NCI-H1048 (cell line): ENCODE results near the gene FAXDC2.

Source experiments
- DNase-seq: peaks from one replicate; lab custom pipeline; 2025; lab: John Stamatoyannopoulos, UW

Gene FAXDC2

DNA sequence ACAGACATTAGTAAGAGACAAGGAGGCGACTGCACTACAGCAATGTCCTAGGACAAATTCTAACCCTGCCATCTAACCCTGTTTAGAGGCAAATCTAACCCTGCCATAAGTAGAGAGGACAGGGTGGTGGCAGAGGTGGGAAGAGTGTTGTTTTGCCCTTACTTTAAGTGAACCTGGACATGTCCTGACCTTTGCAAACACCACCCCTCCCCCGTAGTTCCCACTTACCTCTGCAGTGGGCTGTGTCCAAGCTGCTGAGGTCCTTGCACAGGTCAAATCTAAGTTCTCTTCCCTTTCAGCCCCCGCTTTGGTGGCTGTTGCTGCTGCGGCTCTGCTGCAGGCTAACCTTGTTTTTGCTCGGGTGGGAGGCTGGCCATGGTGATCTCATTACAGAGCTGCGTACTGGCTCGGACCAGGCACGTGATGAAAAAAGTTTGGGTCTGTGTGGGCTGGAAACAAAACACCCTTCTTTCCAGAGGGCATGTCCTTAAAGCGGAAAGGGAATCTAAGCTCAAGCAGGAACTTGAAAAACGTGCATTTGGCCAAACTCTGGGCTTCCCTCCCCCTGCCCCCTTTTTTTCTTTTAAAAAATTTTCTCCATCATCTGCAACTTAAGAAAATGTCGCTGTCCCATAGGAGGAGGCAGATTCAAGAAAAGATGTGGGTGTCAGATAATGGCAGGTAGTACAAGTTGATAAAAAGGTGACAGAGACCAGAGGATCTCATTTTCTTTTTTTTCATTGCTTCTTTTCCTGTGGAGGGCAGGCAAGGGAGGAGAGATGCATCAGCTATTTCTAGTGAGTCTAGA, at the start of gene FAXDC2:
Gene FAXDC2, minus strand, starts transcription at position 349 of the 808 bp plus-strand sequence. CDS start 12,425 bp downstream, outside the sequence.
- DNase-seq: no peak

GRCh38 chr5:154900066-154900465, 49.7 kb upstream of the FAXDC2 start:
- no peak for DNase-seq

DNA sequence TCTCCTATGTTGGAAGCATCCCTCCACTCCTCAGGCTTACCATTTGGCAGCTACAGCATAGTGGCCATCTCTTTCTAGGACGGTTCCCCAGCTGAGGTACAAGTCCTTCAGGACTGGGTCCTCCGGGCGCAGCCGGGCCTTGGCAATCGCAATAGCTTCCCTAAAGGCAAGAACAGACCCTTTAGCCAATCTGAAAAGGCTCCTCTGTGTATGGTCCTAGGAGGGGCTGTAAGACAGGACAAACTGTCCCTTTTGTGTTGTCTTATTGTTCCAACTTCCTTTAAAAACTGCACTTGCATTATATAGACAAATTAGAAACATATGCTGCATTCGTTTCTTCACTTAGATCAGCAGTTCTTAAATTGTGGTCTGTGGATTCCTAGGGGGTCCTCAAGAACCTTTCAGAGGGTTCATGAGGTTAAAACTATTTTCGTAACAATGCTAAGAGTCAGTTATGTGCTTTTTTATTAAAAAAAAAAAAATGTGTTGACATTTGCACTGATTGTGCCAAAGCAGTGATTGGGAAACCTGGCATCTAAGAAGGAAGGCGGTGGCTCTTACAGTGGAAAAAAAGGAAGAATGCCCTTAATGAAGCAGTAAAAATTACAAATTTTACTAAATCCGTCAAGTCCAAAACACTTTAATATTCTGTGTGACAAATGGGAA, 48.9 kb upstream of the FAXDC2 start:
- no peak for DNase-seq

DNA sequence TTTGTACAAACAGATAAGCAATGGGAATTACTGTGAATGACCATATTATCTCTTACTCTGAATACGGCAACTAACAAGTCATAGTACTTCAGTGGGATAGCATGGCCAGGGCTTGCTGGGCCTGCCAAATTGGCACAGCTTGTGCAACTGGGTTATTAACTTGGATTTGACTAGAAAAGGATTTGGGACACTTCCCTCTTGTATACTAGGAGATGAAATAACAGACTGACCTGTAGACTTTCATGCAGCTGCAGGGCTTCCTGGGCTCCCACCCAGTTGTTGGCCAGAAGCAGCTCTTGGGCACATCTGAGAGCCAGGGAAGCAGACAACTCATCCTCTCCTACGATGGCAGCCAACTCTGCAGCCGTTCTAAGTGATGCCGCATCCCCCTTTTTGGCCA, 47.8 kb upstream of the FAXDC2 start:
- DNase-seq: no peak

DNA sequence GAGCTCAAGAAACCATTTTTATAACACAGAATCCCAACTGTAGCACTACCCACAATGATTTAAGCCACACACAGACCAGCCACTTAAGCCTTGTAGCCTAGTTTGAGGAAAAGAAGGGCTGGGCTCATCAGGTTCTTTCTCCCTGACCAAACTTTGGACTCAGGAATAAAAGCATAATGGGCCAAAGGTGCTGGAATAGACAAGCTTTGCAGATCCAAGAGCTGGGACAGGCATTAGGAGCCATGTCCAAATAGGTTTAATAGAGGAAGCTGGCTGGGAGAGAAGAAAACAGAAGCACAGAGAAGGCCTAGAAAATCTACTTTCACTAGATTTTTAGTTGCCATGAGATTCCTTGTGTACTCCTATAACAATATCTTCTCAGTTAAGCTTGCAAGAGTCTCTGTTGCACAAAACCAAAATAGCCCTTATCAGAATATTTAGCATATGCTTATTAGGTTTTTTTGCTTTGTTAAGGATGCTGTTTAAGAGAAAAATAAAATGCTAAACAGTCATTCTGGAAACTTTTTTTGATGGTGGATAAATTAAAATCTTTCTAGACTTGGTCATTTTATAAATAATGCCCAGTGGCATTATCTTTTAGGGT, 46.3 kb upstream of the FAXDC2 start:
- no peak for DNase-seq

DNA sequence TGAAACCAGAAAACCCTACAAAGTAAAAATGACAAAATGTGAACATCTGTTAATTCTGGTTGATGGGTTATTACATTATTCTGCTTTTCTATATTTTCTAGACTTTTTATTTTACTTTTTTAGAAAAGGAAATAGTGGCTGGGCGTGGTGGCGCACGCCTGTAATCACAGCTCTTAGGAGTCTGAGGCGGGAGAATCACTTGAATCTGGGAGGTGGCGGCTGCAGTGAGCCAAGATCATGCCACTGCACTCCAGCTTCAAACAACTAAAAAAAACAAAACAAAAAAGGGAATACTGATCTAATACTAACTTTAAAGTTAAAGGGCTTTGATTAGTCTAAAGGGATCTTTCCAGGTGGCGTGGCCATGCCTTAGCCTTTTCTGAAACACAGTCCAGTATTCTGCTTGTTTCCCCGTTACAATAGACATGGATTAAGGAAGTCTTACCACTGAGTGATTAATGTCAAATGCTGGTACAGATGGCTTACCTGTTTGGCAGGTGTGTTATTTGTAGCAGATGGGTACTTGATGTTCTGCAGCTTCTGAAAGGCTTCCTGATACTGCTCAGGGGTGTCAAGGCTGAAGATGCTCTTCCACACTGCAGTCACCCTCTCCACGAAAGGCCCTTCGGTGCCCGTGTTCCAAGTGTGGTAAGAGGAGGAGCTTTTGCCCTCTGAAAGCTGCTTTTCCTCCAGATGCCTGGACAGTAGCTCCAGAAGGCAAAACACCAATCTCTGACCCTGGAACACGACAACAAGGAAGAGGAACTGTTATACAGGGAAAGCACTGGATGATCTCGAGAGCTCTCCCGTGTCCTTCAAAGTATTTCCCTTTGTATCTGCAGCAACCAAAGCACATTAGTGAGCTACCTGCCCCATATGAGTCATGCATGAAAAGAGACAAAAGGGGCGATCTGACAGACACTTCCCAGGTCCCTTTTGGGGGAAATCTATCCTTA, 45.5 kb upstream of the FAXDC2 start:
- no peak for DNase-seq

DNA sequence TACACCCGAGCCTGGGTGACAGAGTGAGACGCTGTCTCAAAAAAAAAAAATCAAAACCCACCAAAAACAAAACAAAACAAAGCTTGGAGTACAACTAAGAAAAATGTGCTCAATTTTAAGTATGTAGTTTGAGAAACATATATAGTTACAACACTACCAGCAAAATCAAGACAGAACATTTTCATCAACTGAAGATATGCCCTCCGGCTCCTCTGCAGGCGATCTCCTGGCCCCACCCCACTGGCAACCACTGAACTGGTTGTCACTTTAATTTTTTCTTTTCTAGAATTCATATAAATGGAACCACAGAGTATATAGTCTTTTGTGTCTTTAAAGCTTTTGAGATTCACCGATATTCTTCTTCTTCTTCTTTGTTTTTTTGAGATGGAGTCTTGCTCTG, 43.0 kb upstream of the FAXDC2 start:
- no peak for DNase-seq

GRCh38 chr5:154892369-154892771, 42.0 kb upstream of the FAXDC2 start:
- DNase-seq: no peak

- no peak for DNase-seq
Measured at GRCh38 chr5:154885439-154885838, 35.0 kb upstream of the FAXDC2 start.

DNA sequence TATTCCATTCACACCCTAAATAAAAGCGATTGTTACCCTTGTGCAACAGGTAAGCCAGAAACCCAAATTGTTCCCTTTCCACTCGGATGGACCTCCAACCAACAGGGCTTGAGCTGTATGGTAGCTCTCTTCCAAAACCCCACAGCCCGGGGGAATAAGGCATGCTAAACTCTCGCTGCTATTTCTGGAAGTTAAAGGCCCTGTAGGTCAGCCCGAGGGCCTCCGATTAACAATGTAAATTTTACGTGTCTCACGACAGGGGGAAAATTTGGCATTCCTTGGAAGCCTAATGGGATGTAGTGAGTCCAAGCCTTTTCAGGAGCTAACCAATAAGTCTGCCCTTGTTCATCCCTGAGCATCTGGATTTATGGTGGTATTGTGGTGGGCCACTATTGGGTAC, 34.0 kb upstream of the FAXDC2 start:
- DNase-seq: no peak

- no peak for DNase-seq
Measured at GRCh38 chr5:154881986-154882385, 31.6 kb upstream of the FAXDC2 start.

DNA sequence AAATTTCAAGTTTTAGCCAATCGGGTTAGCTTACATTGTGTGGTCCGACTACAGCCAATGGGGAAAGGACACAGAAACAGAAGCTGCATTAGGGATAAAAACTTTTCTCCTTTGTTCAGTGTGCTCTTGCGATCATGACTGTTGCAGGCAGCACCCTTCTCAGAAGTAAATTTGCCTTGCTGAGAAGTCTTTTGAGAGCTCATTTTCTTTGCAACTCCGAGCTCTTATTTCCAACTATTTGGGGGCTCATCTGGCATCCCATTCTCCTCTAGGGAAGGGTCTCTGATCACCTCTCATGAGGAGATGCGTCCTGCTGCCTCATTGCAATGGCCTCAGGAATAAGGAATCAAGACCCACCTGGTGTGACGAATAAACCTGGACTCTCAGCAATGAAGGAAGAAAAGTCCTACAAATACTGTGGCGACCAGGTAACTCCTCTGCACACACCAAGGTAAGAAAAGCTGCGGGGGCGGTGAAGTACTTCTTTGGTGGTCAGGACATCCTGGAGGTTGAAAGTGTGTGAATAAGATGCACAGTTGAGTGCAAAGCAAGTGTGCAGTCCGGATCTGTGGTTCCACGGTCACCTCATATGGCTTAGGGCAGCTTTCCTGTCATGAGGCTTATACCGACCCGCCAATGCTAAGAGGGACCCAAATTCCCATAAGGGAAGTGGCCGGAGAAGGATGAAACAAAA, 28.4 kb upstream of the FAXDC2 start:
- DNase-seq: no peak

- no peak for DNase-seq
Measured at GRCh38 chr5:154873791-154874331, 23.5 kb upstream of the FAXDC2 start.

DNA sequence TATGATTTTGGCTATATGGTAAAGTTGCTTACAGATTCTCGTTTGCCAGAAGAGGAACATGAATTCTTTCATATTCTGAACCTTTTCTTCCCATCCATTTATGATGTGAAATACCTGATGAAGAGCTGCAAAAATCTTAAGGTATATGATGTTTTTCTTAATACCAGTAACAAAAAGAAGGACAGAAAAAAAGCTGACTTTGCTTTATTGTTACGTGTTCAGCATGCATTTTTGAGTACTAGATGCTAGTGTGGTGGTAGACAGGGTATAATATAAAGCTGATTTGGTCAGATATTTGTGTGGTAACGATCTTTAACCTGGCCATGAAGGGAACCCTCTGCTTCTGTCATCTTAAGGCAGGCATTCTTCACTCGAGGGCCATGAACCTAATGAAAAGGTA, 21.3 kb upstream of the FAXDC2 start:
- no peak for DNase-seq

DNA sequence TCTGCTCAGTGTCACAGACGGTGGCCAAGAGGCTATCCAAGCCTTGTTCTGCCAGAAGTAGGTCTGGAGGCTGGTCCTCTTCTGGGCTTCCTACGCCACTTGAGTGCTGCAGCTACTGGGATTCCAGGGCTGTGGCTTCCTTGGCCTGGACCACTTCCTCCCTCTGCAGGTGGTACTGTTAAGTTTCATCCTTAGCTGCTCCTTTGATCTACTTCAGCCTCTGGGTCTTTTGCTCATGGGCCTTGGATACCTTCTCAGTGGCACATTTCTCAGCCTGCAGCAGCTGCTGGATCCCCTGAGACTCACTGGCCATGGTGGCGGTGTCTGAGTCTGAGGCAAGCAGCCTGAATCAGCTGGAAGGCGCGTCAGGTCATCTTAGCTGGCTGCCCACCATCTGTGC, 18.3 kb upstream of the FAXDC2 start:
- no peak for DNase-seq

GRCh38 chr5:154866841-154867240, 16.4 kb upstream of the FAXDC2 start:
- DNase-seq: no peak

DNA sequence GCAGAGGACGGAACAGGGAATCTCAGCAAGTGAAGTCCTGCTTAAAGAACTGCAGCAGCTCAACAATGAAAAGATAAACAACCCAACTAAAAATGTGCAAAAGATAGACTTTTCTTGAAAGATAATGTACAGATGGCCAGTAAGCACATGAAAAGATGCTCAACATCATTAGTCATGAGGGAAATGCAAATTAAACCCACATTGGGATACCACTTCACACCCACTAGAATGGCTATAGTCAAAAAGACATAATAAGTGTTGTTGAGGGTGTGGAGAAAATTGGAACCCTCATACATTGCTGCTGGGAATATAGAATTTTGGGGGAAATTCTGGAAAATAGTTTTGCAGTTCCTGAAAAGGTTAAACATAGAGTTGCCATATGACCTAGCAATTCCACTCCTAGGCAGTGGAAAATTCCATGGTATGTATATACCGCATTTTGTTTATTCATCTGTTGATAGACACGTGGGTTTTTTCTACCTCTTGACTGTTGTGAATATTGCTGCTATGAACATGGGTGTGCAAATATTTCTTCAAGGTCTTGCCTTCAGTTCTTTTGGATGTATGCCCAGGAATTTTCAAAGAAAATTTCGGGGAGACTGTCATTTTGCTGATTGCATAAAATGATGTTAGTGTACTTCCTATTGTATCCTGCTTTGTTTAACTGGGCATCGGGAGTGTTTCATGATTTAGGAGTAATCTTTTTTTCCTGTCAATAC, 15.2 kb upstream of the FAXDC2 start:
- no peak for DNase-seq

- DNase-seq: no peak
Measured at GRCh38 chr5:154863291-154864080, 13.1 kb upstream of the FAXDC2 start.

DNA sequence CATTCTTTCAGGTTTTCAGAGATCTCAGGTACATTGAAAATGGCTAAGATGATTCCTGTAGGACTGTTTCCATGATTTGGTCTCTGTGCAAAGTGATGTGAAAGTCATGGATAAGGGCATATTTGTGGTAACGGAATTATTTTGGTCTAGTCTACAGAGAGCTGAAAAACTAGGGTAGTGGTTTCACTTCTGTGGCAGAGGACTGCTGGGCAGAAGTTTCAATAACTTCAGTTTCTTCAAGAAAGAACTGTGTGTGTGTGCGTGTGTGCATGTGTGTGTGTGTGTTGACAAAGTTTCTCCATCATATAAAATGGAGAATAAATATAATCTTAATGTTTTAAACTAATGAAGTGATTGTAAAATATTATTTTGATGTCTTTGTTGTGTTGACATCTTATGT, 12.4 kb upstream of the FAXDC2 start:
- no peak for DNase-seq

GRCh38 chr5:154861946-154862345, 11.5 kb upstream of the FAXDC2 start:
- DNase-seq: no peak
